ENCODE results near the gene BICC1. TPM values are rescaled to one million over a fixed set of nuclear protein-coding genes. Genes with fewer than 3 reads are reported as not detected.

The BICC1 gene
- total RNA-seq, 1 donor from 2014 or later = 0.41 TPM

DNA sequence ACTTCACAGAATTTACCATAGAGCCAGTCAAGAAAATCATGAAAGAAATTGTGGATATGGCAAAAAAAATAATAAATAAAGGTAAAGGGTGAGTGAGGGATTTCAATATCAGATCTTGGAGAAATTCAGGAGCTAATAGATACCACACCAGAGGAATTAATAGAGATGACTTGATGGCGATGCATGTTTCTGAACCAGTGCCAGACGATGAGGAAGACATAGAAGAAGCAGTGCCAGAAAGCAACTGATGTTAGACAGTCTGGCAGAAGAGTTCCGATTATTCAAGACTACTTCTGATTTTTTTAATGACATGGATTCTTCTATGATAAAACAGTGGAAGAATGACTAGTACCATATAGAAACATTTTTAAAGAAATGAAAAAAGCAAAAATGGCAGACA, 314.7 kb downstream of the BICC1 start:
- no peaks in the 10 kb centered on the region for H3K36me3 ChIP-seq
- H3K79me2 ChIP-seq (ENCODE audit: low read depth) = no peaks in the 10 kb centered on the region
- no peak overlapping the region for H3K4me3 ChIP-seq
- no peak overlapping the region for H3K27ac Mint-ChIP-seq
- no peak overlapping the region for H3K4me3 Mint-ChIP-seq
- no peaks in the 10 kb centered on the region for H3K36me3 Mint-ChIP-seq
- no peaks in the 10 kb centered on the region for H3K27me3 Mint-ChIP-seq (ENCODE audit: insufficient read depth, low read depth)
- no peaks in the 10 kb centered on the region for H4K20me1 ChIP-seq (ENCODE audit: low read depth)
- no peaks in the 10 kb centered on the region for H3K9me3 Mint-ChIP-seq
- DNase-seq (ENCODE audit: low spot score) = no peak
- no peak overlapping the region for H2AFZ ChIP-seq (replicated peaks)
- no peak for TF ChIP-seq EZH2phosphoT487 (IDR thresholded peaks at IDR 0.05)
- TF ChIP-seq EZH2 (IDR thresholded peaks at IDR 0.05) = no peak
- TF ChIP-seq, protein P1, sequence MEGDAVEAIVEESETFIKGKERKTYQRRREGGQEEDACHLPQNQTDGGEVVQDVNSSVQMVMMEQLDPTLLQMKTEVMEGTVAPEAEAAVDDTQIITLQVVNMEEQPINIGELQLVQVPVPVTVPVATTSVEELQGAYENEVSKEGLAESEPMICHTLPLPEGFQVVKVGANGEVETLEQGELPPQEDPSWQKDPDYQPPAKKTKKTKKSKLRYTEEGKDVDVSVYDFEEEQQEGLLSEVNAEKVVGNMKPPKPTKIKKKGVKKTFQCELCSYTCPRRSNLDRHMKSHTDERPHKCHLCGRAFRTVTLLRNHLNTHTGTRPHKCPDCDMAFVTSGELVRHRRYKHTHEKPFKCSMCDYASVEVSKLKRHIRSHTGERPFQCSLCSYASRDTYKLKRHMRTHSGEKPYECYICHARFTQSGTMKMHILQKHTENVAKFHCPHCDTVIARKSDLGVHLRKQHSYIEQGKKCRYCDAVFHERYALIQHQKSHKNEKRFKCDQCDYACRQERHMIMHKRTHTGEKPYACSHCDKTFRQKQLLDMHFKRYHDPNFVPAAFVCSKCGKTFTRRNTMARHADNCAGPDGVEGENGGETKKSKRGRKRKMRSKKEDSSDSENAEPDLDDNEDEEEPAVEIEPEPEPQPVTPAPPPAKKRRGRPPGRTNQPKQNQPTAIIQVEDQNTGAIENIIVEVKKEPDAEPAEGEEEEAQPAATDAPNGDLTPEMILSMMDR (IDR thresholded peaks at IDR 0.05) = no peak
- no peaks in the 10 kb centered on the region for H3K9me3 ChIP-seq (ENCODE audit: low read depth)
- no peaks in the 10 kb centered on the region for H3F3A ChIP-seq (ENCODE audit: low read depth)
- H3K9ac ChIP-seq = no peak overlapping the region
- H3K27ac ChIP-seq = no peak overlapping the region
- no peaks in the 10 kb centered on the region for H3K27me3 ChIP-seq
- H3K4me1 Mint-ChIP-seq = peaks cover 3% of the 10 kb centered on the region
- no peak overlapping the region for H3K4me2 ChIP-seq
- no peaks in the 10 kb centered on the region for H3K4me1 ChIP-seq

DNA sequence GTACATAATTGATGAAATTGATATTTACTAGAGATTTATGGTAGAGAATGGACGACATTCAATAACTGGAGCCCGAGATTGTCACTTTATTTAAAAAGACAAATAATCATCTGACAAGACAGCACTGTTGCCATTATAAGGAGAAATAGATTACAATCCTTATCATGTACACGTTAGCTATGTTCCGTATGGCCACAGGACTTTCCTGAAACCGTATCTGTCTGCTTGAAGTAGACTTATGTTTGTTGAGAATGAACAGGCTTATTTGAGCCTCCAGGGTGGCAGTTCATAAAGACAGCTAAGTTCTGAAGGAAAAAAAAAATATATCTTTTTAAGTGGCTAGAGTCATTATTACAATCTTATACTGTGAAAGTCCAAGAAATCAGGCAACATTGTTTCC, 317.2 kb downstream of the BICC1 start:
- no peaks in the 10 kb centered on the region for H3K27me3 ChIP-seq
- no peak overlapping the region for H3K27ac Mint-ChIP-seq
- TF ChIP-seq, protein P1 (IDR thresholded peaks at IDR 0.05) = no peak
- TF ChIP-seq EZH2phosphoT487 (IDR thresholded peaks at IDR 0.05) (no peak), EZH2 (IDR thresholded peaks at IDR 0.05) (no peak)
- no peak overlapping the region for H3K27ac ChIP-seq
- no peaks in the 10 kb centered on the region for H3K36me3 Mint-ChIP-seq
- DNase-seq (ENCODE audit: low spot score) = no peak
- no peak overlapping the region for H3K4me3 Mint-ChIP-seq
- no peaks in the 10 kb centered on the region for H3K9me3 Mint-ChIP-seq
- H2AFZ ChIP-seq (replicated peaks) = no peak overlapping the region
- H3K4me1 Mint-ChIP-seq = peaks cover 9% of the 10 kb centered on the region
- no peaks in the 10 kb centered on the region for H3K9me3 ChIP-seq (ENCODE audit: low read depth)
- no peak overlapping the region for H3K4me3 ChIP-seq
- no peaks in the 10 kb centered on the region for H3K27me3 Mint-ChIP-seq (ENCODE audit: insufficient read depth, low read depth)
- H3F3A ChIP-seq (ENCODE audit: low read depth) = no peaks in the 10 kb centered on the region
- no peaks in the 10 kb centered on the region for H3K79me2 ChIP-seq (ENCODE audit: low read depth)
- H3K4me1 ChIP-seq = peaks cover 8% of the 10 kb centered on the region
- no peak overlapping the region for H3K4me2 ChIP-seq
- no peaks in the 10 kb centered on the region for H3K36me3 ChIP-seq
- no peaks in the 10 kb centered on the region for H4K20me1 ChIP-seq (ENCODE audit: low read depth)
- no peak overlapping the region for H3K9ac ChIP-seq

DNA sequence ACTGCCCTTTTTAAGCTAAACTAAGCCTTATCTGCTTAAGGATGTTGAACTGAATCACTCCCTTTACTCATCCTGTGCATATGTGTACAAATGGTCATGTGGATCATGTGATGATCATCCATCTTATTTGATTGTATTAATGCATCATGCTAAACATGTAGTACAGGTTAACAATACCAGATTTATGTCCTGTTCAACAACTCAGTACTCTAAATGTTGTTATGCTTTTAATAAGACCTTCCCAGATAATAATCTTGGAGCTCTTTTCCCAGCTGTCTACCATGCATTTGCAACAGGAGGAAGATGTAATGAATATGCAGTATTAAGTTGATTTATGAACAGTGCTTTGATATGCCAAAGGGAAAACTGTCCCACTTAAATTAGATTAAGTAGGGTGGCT, 318.0 kb downstream of the BICC1 start:
- H3K79me2 ChIP-seq (ENCODE audit: low read depth) = no peaks in the 10 kb centered on the region
- H3K36me3 ChIP-seq = no peaks in the 10 kb centered on the region
- no peaks in the 10 kb centered on the region for H3F3A ChIP-seq (ENCODE audit: low read depth)
- DNase-seq (ENCODE audit: low spot score) = no peak
- no peaks in the 10 kb centered on the region for H3K9me3 Mint-ChIP-seq
- peaks cover 9% of the 10 kb centered on the region for H3K4me1 Mint-ChIP-seq
- H3K27ac ChIP-seq = no peak overlapping the region
- no peak overlapping the region for H3K9ac ChIP-seq
- H3K4me3 ChIP-seq = no peak overlapping the region
- no peak overlapping the region for H2AFZ ChIP-seq (replicated peaks)
- no peaks in the 10 kb centered on the region for H4K20me1 ChIP-seq (ENCODE audit: low read depth)
- H3K4me3 Mint-ChIP-seq = no peak overlapping the region
- TF ChIP-seq, protein P1 (IDR thresholded peaks at IDR 0.05) = no peak
- no peak for TF ChIP-seq EZH2 (IDR thresholded peaks at IDR 0.05)
- H3K4me2 ChIP-seq = no peak overlapping the region
- no peaks in the 10 kb centered on the region for H3K27me3 Mint-ChIP-seq (ENCODE audit: insufficient read depth, low read depth)
- H3K36me3 Mint-ChIP-seq = no peaks in the 10 kb centered on the region
- H3K27me3 ChIP-seq = no peaks in the 10 kb centered on the region
- peaks cover 8% of the 10 kb centered on the region for H3K4me1 ChIP-seq
- no peak overlapping the region for H3K27ac Mint-ChIP-seq
- no peaks in the 10 kb centered on the region for H3K9me3 ChIP-seq (ENCODE audit: low read depth)
